Liver (tissue), 3 donors: Measurements from ENCODE around the gene ACAN.

Experiments
- CTCF ChIP-seq: fragments of 150-350 bp; IDR thresholded peaks from 2 replicates; pipeline ENCODE4 v1.5.1; 2017; ENCODE audit warnings: improper control_type of control experiment, low read depth, low read length; ENCODE audit not compliant: missing input control
- EGR1 ChIP-seq, 2 donors: IDR thresholded peaks; 2 replicates each; pipeline ENCODE4 v1.6.1; 2016 to 2018; ENCODE audit warnings: antibody characterized with exemption in 2 of 2, low read depth in 2 of 2
- GABPA ChIP-seq, 2 donors: IDR thresholded peaks in 1 of 2; conservative IDR thresholded peaks in 1 of 2; 2 replicates each; pipeline ENCODE4 v1.6.1; 2016; ENCODE audit warnings: antibody characterized with exemption in 2 of 2, mild to moderate bottlenecking in 1 of 2, moderate library complexity in 1 of 2
- RXRA ChIP-seq, 2 donors: IDR thresholded peaks; 2 replicates each; pipeline ENCODE4 v1.6.1; 2017 to 2018; ENCODE audit warnings: antibody characterized with exemption in 2 of 2, mild to moderate bottlenecking in 1 of 2
- SP1 ChIP-seq: IDR thresholded peaks from 2 replicates; pipeline ENCODE4 v1.6.1; 2018; ENCODE audit warnings: antibody characterized with exemption, mild to moderate bottlenecking
- TAF1 ChIP-seq: conservative IDR thresholded peaks from 2 replicates; pipeline ENCODE4 v1.6.1; 2016; ENCODE audit warnings: antibody characterized with exemption, mild to moderate bottlenecking
- YY1 ChIP-seq: IDR thresholded peaks from 2 replicates; pipeline ENCODE4 v1.6.1; 2016; ENCODE audit warnings: antibody characterized with exemption, mild to moderate bottlenecking
- ZBTB33 ChIP-seq: IDR thresholded peaks from 2 replicates; pipeline ENCODE4 v1.6.1; 2016; ENCODE audit warnings: antibody characterized with exemption
- TF ChIP-seq, protein P1 (sequence below): IDR thresholded peaks from 2 replicates; pipeline ENCODE4 v1.6.1; 2016; ENCODE audit warnings: antibody characterized with exemption, mild to moderate bottlenecking
- TF ChIP-seq, protein P2 (sequence below): IDR thresholded peaks from 2 replicates; pipeline ENCODE4 v1.6.1; 2016; ENCODE audit warnings: antibody characterized with exemption
- donor health status: healthy.
- donor health status: healthy.

GRCh38 chr15:88902846-88903245 is 99.6 kb downstream of the ACAN start:
- TF ChIP-seq CTCF (no peak), EGR1 (IDR thresholded peaks at IDR 0.05; ENCODE audit: low read depth in 2 of 2) (no peak), TAF1 (no peak), ZBTB33 (no peak), SP1 (no peak), GABPA (IDR thresholded peaks at IDR 0.05 in 1 of 2, conservative IDR thresholded peaks at IDR 0.05 in 1 of 2) (no peak), RXRA (IDR thresholded peaks at IDR 0.05) (no peak), YY1 (no peak)
- TF ChIP-seq, protein P1, sequence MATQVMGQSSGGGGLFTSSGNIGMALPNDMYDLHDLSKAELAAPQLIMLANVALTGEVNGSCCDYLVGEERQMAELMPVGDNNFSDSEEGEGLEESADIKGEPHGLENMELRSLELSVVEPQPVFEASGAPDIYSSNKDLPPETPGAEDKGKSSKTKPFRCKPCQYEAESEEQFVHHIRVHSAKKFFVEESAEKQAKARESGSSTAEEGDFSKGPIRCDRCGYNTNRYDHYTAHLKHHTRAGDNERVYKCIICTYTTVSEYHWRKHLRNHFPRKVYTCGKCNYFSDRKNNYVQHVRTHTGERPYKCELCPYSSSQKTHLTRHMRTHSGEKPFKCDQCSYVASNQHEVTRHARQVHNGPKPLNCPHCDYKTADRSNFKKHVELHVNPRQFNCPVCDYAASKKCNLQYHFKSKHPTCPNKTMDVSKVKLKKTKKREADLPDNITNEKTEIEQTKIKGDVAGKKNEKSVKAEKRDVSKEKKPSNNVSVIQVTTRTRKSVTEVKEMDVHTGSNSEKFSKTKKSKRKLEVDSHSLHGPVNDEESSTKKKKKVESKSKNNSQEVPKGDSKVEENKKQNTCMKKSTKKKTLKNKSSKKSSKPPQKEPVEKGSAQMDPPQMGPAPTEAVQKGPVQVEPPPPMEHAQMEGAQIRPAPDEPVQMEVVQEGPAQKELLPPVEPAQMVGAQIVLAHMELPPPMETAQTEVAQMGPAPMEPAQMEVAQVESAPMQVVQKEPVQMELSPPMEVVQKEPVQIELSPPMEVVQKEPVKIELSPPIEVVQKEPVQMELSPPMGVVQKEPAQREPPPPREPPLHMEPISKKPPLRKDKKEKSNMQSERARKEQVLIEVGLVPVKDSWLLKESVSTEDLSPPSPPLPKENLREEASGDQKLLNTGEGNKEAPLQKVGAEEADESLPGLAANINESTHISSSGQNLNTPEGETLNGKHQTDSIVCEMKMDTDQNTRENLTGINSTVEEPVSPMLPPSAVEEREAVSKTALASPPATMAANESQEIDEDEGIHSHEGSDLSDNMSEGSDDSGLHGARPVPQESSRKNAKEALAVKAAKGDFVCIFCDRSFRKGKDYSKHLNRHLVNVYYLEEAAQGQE: no peak
- TF ChIP-seq, protein P2, sequence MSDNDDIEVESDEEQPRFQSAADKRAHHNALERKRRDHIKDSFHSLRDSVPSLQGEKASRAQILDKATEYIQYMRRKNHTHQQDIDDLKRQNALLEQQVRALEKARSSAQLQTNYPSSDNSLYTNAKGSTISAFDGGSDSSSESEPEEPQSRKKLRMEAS: no peak
